Measurements from ENCODE around the gene RNF44. TPM values are rescaled to one million over a fixed set of nuclear protein-coding genes. Genes with fewer than 3 reads are reported as not detected.

Gene RNF44
- total and polyA plus RNA-seq, 2 of the 13 experiments (the other 11 are each of a cell fraction or from before 2014, with no cell fraction given): 9.2 to 16.8 TPM

DNA sequence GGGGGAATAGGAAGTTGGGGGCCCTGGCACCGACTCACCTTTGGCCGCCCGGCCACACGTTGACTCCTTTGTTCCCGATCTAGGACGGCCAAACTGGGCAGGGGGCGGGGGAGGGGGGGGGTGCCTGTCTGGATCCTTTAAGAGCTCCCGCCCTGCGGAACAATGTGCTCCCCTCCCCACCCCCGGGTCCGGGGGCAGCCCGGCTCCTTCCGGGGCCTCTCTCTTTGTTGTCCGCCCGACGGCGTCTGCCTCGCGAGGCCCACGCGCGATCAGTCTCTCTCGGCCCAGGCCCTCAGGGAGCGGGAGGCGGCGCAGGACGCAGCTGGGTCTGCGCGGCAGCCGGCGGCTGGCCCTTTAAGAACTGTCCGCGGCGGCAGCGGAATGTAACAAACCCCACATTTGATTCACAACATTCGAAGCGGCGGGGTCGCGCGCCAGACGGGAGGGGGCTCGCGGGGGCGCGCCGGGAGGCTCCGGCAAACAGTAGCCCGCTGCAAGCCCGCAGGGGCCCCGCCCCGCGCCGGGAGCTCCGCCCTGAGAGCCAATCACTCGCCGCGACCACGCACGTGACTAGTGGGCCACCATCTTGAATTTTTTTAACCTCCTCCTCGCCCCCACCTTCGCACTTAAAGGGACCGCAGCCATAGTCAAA, at the start of gene RNF44 (continued):
- TF ChIP-seq, protein P1, sequence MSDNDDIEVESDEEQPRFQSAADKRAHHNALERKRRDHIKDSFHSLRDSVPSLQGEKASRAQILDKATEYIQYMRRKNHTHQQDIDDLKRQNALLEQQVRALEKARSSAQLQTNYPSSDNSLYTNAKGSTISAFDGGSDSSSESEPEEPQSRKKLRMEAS (IDR thresholded peaks at IDR 0.05): peak; percentile 69
- TF ChIP-seq, protein P2, sequence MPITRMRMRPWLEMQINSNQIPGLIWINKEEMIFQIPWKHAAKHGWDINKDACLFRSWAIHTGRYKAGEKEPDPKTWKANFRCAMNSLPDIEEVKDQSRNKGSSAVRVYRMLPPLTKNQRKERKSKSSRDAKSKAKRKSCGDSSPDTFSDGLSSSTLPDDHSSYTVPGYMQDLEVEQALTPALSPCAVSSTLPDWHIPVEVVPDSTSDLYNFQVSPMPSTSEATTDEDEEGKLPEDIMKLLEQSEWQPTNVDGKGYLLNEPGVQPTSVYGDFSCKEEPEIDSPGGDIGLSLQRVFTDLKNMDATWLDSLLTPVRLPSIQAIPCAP (CRISPR knock-in tag; IDR thresholded peaks at IDR 0.05; ENCODE audit: low read depth): no peak
- TF ChIP-seq HDAC6 (IDR thresholded peaks at IDR 0.05; ENCODE audit: low read depth, low read length): no peak
- TF ChIP-seq, protein P3, sequence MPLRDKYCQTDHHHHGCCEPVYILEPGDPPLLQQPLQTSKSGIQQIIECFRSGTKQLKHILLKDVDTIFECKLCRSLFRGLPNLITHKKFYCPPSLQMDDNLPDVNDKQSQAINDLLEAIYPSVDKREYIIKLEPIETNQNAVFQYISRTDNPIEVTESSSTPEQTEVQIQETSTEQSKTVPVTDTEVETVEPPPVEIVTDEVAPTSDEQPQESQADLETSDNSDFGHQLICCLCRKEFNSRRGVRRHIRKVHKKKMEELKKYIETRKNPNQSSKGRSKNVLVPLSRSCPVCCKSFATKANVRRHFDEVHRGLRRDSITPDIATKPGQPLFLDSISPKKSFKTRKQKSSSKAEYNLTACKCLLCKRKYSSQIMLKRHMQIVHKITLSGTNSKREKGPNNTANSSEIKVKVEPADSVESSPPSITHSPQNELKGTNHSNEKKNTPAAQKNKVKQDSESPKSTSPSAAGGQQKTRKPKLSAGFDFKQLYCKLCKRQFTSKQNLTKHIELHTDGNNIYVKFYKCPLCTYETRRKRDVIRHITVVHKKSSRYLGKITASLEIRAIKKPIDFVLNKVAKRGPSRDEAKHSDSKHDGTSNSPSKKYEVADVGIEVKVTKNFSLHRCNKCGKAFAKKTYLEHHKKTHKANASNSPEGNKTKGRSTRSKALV (CRISPR knock-in tag; IDR thresholded peaks at IDR 0.05): no peak
- no peak for TF ChIP-seq ZNF101 (CRISPR knock-in tag; IDR thresholded peaks at IDR 0.05; ENCODE audit: borderline replicate concordance, low read depth)
- no peak for TF ChIP-seq ZSCAN20 (CRISPR knock-in tag; IDR thresholded peaks at IDR 0.05; ENCODE audit: borderline replicate concordance)
- no peak for TF ChIP-seq ZNF180 (CRISPR knock-in tag; IDR thresholded peaks at IDR 0.05; ENCODE audit: borderline replicate concordance, low read depth)
- TF ChIP-seq TGIF2 (CRISPR knock-in tag; IDR thresholded peaks at IDR 0.05): no peak
- TF ChIP-seq NAIF1 (CRISPR knock-in tag; IDR thresholded peaks at IDR 0.05; ENCODE audit: borderline replicate concordance): peak; percentile 51; the same call in 1 of the 2 replicates
- TF ChIP-seq CCDC6 (CRISPR knock-in tag; IDR thresholded peaks at IDR 0.05): no peak
- no peak for TF ChIP-seq ZNF713 (CRISPR knock-in tag; IDR thresholded peaks at IDR 0.05)
- TF ChIP-seq, protein P4, sequence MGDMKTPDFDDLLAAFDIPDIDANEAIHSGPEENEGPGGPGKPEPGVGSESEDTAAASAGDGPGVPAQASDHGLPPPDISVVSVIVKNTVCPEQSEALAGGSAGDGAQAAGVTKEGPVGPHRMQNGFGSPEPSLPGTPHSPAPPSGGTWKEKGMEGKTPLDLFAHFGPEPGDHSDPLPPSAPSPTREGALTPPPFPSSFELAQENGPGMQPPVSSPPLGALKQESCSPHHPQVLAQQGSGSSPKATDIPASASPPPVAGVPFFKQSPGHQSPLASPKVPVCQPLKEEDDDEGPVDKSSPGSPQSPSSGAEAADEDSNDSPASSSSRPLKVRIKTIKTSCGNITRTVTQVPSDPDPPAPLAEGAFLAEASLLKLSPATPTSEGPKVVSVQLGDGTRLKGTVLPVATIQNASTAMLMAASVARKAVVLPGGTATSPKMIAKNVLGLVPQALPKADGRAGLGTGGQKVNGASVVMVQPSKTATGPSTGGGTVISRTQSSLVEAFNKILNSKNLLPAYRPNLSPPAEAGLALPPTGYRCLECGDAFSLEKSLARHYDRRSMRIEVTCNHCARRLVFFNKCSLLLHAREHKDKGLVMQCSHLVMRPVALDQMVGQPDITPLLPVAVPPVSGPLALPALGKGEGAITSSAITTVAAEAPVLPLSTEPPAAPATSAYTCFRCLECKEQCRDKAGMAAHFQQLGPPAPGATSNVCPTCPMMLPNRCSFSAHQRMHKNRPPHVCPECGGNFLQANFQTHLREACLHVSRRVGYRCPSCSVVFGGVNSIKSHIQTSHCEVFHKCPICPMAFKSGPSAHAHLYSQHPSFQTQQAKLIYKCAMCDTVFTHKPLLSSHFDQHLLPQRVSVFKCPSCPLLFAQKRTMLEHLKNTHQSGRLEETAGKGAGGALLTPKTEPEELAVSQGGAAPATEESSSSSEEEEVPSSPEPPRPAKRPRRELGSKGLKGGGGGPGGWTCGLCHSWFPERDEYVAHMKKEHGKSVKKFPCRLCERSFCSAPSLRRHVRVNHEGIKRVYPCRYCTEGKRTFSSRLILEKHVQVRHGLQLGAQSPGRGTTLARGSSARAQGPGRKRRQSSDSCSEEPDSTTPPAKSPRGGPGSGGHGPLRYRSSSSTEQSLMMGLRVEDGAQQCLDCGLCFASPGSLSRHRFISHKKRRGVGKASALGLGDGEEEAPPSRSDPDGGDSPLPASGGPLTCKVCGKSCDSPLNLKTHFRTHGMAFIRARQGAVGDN (CRISPR knock-in tag; IDR thresholded peaks at IDR 0.05): peak; percentile 45
- TF ChIP-seq, protein P5, sequence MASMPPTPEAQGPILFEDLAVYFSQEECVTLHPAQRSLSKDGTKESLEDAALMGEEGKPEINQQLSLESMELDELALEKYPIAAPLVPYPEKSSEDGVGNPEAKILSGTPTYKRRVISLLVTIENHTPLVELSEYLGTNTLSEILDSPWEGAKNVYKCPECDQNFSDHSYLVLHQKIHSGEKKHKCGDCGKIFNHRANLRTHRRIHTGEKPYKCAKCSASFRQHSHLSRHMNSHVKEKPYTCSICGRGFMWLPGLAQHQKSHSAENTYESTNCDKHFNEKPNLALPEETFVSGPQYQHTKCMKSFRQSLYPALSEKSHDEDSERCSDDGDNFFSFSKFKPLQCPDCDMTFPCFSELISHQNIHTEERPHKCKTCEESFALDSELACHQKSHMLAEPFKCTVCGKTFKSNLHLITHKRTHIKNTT (CRISPR knock-in tag; IDR thresholded peaks at IDR 0.05): no peak
- no peak for TF ChIP-seq SP1 (IDR thresholded peaks at IDR 0.05)
- no peak for TF ChIP-seq SP1 (CRISPR knock-in tag; IDR thresholded peaks at IDR 0.05)
- no peak for TF ChIP-seq EHMT2 (IDR thresholded peaks at IDR 0.05; ENCODE audit: borderline replicate concordance, low read depth, low read length)
- TF ChIP-seq ZKSCAN1 (IDR thresholded peaks at IDR 0.05; ENCODE audit: low read length): no peak
- no peak for TF ChIP-seq ZZZ3 (CRISPR knock-in tag; IDR thresholded peaks at IDR 0.05; ENCODE audit: borderline replicate concordance)
- TF ChIP-seq ATM (IDR thresholded peaks at IDR 0.05; ENCODE audit: borderline replicate concordance): no peak
- TF ChIP-seq, protein P6, sequence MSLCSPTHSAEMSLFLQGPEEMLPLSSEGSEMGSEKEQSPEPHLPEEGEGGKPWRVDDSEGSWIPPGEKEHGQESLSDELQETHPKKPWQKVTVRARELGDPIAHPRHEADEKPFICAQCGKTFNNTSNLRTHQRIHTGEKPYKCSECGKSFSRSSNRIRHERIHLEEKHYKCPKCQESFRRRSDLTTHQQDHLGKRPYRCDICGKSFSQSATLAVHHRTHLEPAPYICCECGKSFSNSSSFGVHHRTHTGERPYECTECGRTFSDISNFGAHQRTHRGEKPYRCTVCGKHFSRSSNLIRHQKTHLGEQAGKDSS (CRISPR knock-in tag; IDR thresholded peaks at IDR 0.05; ENCODE audit: borderline replicate concordance, low read depth): no peak
- no peak for TF ChIP-seq ZNF589 (CRISPR knock-in tag; conservative IDR thresholded peaks at IDR 0.05)
- no peak for TF ChIP-seq SALL2 (CRISPR knock-in tag; IDR thresholded peaks at IDR 0.05)

All from HepG2 (cell line).